ENCODE measurements around the gene GRID1. TPM values are rescaled to one million over a fixed set of nuclear protein-coding genes. Genes with fewer than 3 reads are reported as not detected.

The GRID1 gene
- total RNA-seq, 1 experiment from 2014 or later = not detected

DNA sequence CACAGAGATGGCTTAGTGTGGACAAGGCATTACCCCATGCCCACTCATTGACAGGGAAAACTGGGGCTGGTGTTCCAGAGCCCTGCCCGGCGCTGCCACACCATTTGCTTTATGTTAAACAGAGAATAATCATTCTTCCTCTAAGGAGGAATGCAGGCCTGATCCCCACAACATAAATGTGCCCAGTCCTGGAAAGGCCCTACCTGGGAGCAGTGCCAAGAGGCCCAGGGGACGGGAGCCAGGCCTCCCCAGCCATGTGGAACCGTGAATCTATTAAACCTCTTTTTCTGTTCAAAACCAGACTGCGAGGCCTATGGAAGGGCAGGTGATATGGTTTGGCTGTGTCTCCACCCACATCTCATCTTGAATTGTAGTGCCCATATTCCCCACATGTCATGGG, 264.1 kb downstream of the GRID1 start:
- ChIA-PET CTCF (no interaction called here), POLR2A (ENCODE audit: unreplicated experiment) (no interaction called here)

DNA sequence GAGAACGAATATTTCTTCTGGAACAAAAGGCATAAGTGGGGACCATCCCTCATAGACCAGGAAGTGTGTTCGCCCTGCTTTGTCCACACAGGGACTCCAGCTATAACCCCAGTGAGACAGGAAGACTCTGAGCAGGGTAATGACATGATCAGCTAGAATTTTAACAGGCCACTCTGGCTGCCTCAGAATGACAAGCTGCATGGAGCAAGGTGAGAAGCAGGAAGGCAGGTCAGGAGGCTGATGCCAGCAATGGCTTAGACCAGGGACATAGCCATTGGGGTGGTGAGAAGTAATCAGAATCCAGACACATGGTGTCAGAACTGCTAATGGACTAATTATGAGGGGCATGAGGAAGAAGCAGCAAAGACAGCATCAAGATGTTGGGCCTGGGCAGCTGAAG, 264.6 kb downstream of the GRID1 start:
- no peak overlapping the region for H2AFZ ChIP-seq (ENCODE audit: low read length)
- TF ChIP-seq, protein P1, sequence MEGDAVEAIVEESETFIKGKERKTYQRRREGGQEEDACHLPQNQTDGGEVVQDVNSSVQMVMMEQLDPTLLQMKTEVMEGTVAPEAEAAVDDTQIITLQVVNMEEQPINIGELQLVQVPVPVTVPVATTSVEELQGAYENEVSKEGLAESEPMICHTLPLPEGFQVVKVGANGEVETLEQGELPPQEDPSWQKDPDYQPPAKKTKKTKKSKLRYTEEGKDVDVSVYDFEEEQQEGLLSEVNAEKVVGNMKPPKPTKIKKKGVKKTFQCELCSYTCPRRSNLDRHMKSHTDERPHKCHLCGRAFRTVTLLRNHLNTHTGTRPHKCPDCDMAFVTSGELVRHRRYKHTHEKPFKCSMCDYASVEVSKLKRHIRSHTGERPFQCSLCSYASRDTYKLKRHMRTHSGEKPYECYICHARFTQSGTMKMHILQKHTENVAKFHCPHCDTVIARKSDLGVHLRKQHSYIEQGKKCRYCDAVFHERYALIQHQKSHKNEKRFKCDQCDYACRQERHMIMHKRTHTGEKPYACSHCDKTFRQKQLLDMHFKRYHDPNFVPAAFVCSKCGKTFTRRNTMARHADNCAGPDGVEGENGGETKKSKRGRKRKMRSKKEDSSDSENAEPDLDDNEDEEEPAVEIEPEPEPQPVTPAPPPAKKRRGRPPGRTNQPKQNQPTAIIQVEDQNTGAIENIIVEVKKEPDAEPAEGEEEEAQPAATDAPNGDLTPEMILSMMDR (conservative IDR thresholded peaks at IDR 0.05; ENCODE audit: low read depth, low read length) = no peak
- TF ChIP-seq EZH2phosphoT487 (IDR thresholded peaks at IDR 0.05; ENCODE audit: borderline replicate concordance, low read length) = no peak
- TF ChIP-seq EZH2 (IDR thresholded peaks at IDR 0.05; ENCODE audit: low read length, unreplicated experiment) = no peak
- intact Hi-C loops (cut with micrococcal nuclease) = no loop called here
- H3K4me1 ChIP-seq (ENCODE audit: insufficient read depth, low read length) = no peaks in the 10 kb centered on the region
- H3K4me2 ChIP-seq (ENCODE audit: low read length) = no peak overlapping the region
- H3K9me2 ChIP-seq (replicated peaks; ENCODE audit: low read length) = no peaks in the 10 kb centered on the region
- ChIA-PET POLR2A (ENCODE audit: unreplicated experiment) (no interaction called here), CTCF (no interaction called here)
- H3F3A ChIP-seq (ENCODE audit: low read length, unreplicated experiment) = no peaks in the 10 kb centered on the region
- H3K79me2 ChIP-seq (ENCODE audit: low read length) = no peaks in the 10 kb centered on the region
- ATAC-seq = no peak
- BruUV-seq (replicated peaks) = no TSS peak
- no peak overlapping the region for H3K27ac ChIP-seq (ENCODE audit: low read length)
- H3K9me3 ChIP-seq (ENCODE audit: low read length) = no peaks in the 10 kb centered on the region
- no peaks in the 10 kb centered on the region for H4K20me1 ChIP-seq (ENCODE audit: low read length)
- no peaks in the 10 kb centered on the region for H3K27me3 ChIP-seq (ENCODE audit: low read length)
- H3K36me3 ChIP-seq (ENCODE audit: low read depth, low read length) = no peaks in the 10 kb centered on the region
- H3K4me3 ChIP-seq (ENCODE audit: low read length) = no peak overlapping the region
- DNase-seq = no peak
- H3K9ac ChIP-seq (ENCODE audit: low read length) = no peak overlapping the region

More for the DNA sequence above, 264.1 kb downstream of the GRID1 start:
- H3K9ac ChIP-seq (ENCODE audit: low read length) = no peak overlapping the region
- TF ChIP-seq, protein P1 (conservative IDR thresholded peaks at IDR 0.05; ENCODE audit: low read depth, low read length) = no peak
- TF ChIP-seq EZH2 (IDR thresholded peaks at IDR 0.05; ENCODE audit: low read length, unreplicated experiment) (no peak), EZH2phosphoT487 (IDR thresholded peaks at IDR 0.05; ENCODE audit: borderline replicate concordance, low read length) (no peak)
- no peaks in the 10 kb centered on the region for H3K9me3 ChIP-seq (ENCODE audit: low read length)
- H3F3A ChIP-seq (ENCODE audit: low read length, unreplicated experiment) = no peaks in the 10 kb centered on the region
- H3K27me3 ChIP-seq (ENCODE audit: low read length) = no peaks in the 10 kb centered on the region
- DNase-seq = no peak
- no TSS peak for BruUV-seq (replicated peaks)
- no peaks in the 10 kb centered on the region for H3K79me2 ChIP-seq (ENCODE audit: low read length)
- no peak overlapping the region for H3K27ac ChIP-seq (ENCODE audit: low read length)
- no peak overlapping the region for H3K4me2 ChIP-seq (ENCODE audit: low read length)
- H2AFZ ChIP-seq (ENCODE audit: low read length) = no peak overlapping the region
- no peak overlapping the region for H3K4me3 ChIP-seq (ENCODE audit: low read length)
- intact Hi-C loops (cut with micrococcal nuclease) = no loop called here
- H3K4me1 ChIP-seq (ENCODE audit: insufficient read depth, low read length) = no peaks in the 10 kb centered on the region
- H4K20me1 ChIP-seq (ENCODE audit: low read length) = no peaks in the 10 kb centered on the region
- no peaks in the 10 kb centered on the region for H3K36me3 ChIP-seq (ENCODE audit: low read depth, low read length)
- H3K9me2 ChIP-seq (replicated peaks; ENCODE audit: low read length) = no peaks in the 10 kb centered on the region
- ATAC-seq = no peak

DNA sequence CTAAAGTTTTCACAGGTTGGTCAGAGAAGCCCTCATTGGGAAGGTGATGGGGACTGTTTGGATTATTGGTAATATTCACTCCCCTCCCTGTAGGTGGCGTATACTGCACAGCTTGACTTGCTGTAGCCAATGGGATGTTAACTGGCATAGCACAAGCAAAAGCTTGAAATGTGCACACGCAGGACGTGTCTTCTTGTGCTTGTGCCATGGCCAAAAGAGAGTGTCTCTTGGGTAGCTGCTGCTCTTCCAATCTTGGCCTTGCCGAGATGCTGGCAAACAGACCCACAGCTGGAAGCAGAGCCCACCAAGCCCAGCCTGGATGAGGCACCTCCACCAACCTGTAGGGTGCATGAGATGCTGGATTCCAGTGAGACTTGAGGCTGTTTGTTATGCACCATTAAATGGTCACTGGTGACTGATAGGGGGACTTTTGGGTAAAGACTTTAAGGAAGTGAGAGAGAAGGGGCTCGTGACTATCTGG, 266.0 kb downstream of the GRID1 start:
- no peak overlapping the region for H3K27ac ChIP-seq (ENCODE audit: low read length)
- H3K27me3 ChIP-seq (ENCODE audit: low read length) = no peaks in the 10 kb centered on the region
- intact Hi-C loops (cut with micrococcal nuclease) = no loop called here
- H3K9ac ChIP-seq (ENCODE audit: low read length) = no peak overlapping the region
- no peak for TF ChIP-seq EZH2phosphoT487 (IDR thresholded peaks at IDR 0.05; ENCODE audit: borderline replicate concordance, low read length)
- TF ChIP-seq, protein P1 (conservative IDR thresholded peaks at IDR 0.05; ENCODE audit: low read depth, low read length) = peak; percentile 47; the same call in 1 of the 2 replicates
- no peaks in the 10 kb centered on the region for H3K4me1 ChIP-seq (ENCODE audit: insufficient read depth, low read length)
- no peaks in the 10 kb centered on the region for H4K20me1 ChIP-seq (ENCODE audit: low read length)
- H3K36me3 ChIP-seq (ENCODE audit: low read depth, low read length) = no peaks in the 10 kb centered on the region
- H3K4me3 ChIP-seq (ENCODE audit: low read length) = no peak overlapping the region
- peak; percentile 23 for DNase-seq
- BruUV-seq (replicated peaks) = no TSS peak
- H3K9me3 ChIP-seq (ENCODE audit: low read length) = no peaks in the 10 kb centered on the region
- H3K4me2 ChIP-seq (ENCODE audit: low read length) = no peak overlapping the region
- ChIA-PET CTCF (no interaction called here), POLR2A (ENCODE audit: unreplicated experiment) (no interaction called here)
- no peaks in the 10 kb centered on the region for H3K79me2 ChIP-seq (ENCODE audit: low read length)
- ATAC-seq = no peak
- no peaks in the 10 kb centered on the region for H3F3A ChIP-seq (ENCODE audit: low read length, unreplicated experiment)
- H2AFZ ChIP-seq (ENCODE audit: low read length) = no peak overlapping the region
- no peaks in the 10 kb centered on the region for H3K9me2 ChIP-seq (replicated peaks; ENCODE audit: low read length)

All from PC-3 (cell line).